CD14-positive monocyte (primary cell): Measurements from ENCODE around the gene THBS2. TPM values are rescaled to one million over a fixed set of nuclear protein-coding genes. Genes with fewer than 3 reads are reported as not detected.

ENCODE experiments used
- DNase-seq, 3 donors: peaks; one replicate each; pipeline ENCODE4 v3.0.0-alpha.2; 2011 to 2022
- H2AFZ ChIP-seq: 2 replicates; pipeline ENCODE4 v1.6.0; 2012; ENCODE audit warnings: mild to moderate bottlenecking, low read depth, low read length, inconsistent platforms; ENCODE audit not compliant: insufficient read depth, poor library complexity, severe bottlenecking
- H3K27ac ChIP-seq, 2 donors: 1 replicate in 1 of 2; 2 replicates in 1 of 2; pipeline ENCODE4 v1.5.1; 2012 to 2013; ENCODE audit warnings: low read length in 2 of 2, control low read depth in 1 of 2, inconsistent platforms in 1 of 2, low read depth in 1 of 2, mild to moderate bottlenecking in 1 of 2
- H3K27me3 ChIP-seq, 2 donors: one replicate each; pipeline versions ENCODE4 v1.6.0 to v1.6.1; 2011 to 2013; ENCODE audit warnings: low read length in 2 of 2; ENCODE audit not compliant: control insufficient read depth in 2 of 2, insufficient read depth in 2 of 2
- H3K36me3 ChIP-seq, 2 donors: replicated peaks in 1 of 2; 1 replicate in 1 of 2; 2 replicates in 1 of 2; pipeline versions ENCODE4 v1.5.1 to v1.6.1; 2012 to 2013; ENCODE audit warnings: low read length in 2 of 2, control low read depth in 1 of 2, inconsistent platforms in 1 of 2, mild to moderate bottlenecking in 1 of 2; ENCODE audit not compliant: insufficient read depth in 2 of 2, control insufficient read depth in 1 of 2
- H3K4me1 ChIP-seq, 2 donors: 1 replicate in 1 of 2; 2 replicates in 1 of 2; pipeline versions ENCODE4 v1.5.1 to v1.6.1; 2012 to 2013; ENCODE audit warnings: low read length in 2 of 2, control low read depth in 1 of 2, inconsistent platforms in 1 of 2, mild to moderate bottlenecking in 1 of 2, moderate library complexity in 1 of 2; ENCODE audit not compliant: insufficient read depth in 2 of 2, control insufficient read depth in 1 of 2
- H3K4me2 ChIP-seq: replicated peaks from 2 replicates; pipeline ENCODE3; 2012; ENCODE audit warnings: low read length, moderate library complexity, mild to moderate bottlenecking; ENCODE audit not compliant: poor library complexity, severe bottlenecking; ENCODE audit errors: extremely low read depth
- H3K4me3 ChIP-seq, 3 experiments: fragments of 200-600 bp in 1 of 3; sonication (generic) in 1 of 3; replicated peaks in 1 of 3; 1 replicate in 2 of 3; 2 replicates in 1 of 3; pipeline ENCODE4 v1.5.1; 2011 to 2013; ENCODE audit warnings: low read length in 3 of 3, mild to moderate bottlenecking in 3 of 3, control low read depth in 2 of 3, low read depth in 2 of 3, inconsistent platforms in 1 of 3, moderate library complexity in 1 of 3
- H3K79me2 ChIP-seq: 2 replicates; pipeline ENCODE4 v1.6.0; 2012; ENCODE audit warnings: mild to moderate bottlenecking, control low read depth, inconsistent platforms, low read length, moderate library complexity; ENCODE audit not compliant: insufficient read depth
- H3K9ac ChIP-seq: 2 replicates; pipeline ENCODE4 v1.6.0; 2017; ENCODE audit warnings: low read length, mild to moderate bottlenecking; ENCODE audit not compliant: insufficient read depth, poor library complexity, severe bottlenecking
- H3K9me3 ChIP-seq, 2 donors: replicated peaks in 1 of 2; 1 replicate in 1 of 2; 2 replicates in 1 of 2; pipeline versions ENCODE4 v1.5.1 to v1.6.1; 2012 to 2013; ENCODE audit warnings: low read length in 2 of 2, control low read depth in 1 of 2; ENCODE audit not compliant: control insufficient read depth in 1 of 2, insufficient read depth in 1 of 2
- H4K20me1 ChIP-seq: 2 replicates; pipeline ENCODE4 v1.6.0; 2012; ENCODE audit warnings: mild to moderate bottlenecking, low read length, control low read depth, moderate library complexity; ENCODE audit not compliant: insufficient read depth
- H3K27ac Mint-ChIP-seq, 7 donors: one replicate each; pipeline ENCODE4 v1.8.0; 2020; ENCODE audit warnings: mild to moderate bottlenecking in 7 of 7, mixed read lengths in 7 of 7, moderate library complexity in 6 of 7, inconsistent platforms in 2 of 7
- H3K27me3 Mint-ChIP-seq, 3 donors: one replicate each; pipeline ENCODE4 v1.8.0; 2021 to 2022; ENCODE audit warnings: low read depth in 3 of 3, mild to moderate bottlenecking in 3 of 3, mixed read lengths in 3 of 3, moderate library complexity in 3 of 3, inconsistent platforms in 1 of 3
- H3K36me3 Mint-ChIP-seq, 2 donors: one replicate each; pipeline ENCODE4 v1.8.0; 2020; ENCODE audit warnings: mixed read lengths in 2 of 2, inconsistent platforms in 1 of 2, mild to moderate bottlenecking in 1 of 2
- H3K4me1 Mint-ChIP-seq: one replicate; pipeline ENCODE4 v1.8.0; 2020; ENCODE audit warnings: mild to moderate bottlenecking, mixed read lengths
- H3K4me3 Mint-ChIP-seq, 2 donors: one replicate each; pipeline ENCODE4 v1.8.0; 2020; ENCODE audit warnings: mild to moderate bottlenecking in 2 of 2, mixed read lengths in 2 of 2, moderate library complexity in 1 of 2
- H3K9me3 Mint-ChIP-seq, 7 donors: one replicate each; pipeline ENCODE4 v1.8.0; 2020 to 2022; ENCODE audit warnings: mixed read lengths in 7 of 7, mild to moderate bottlenecking in 6 of 7, moderate library complexity in 6 of 7, inconsistent platforms in 2 of 7
- WGBS: methylation state at CpG from one replicate; pipeline ENCODE4 v1.1.5; 2013; ENCODE audit warnings: missing lambda C conversion rate; ENCODE audit not compliant: insufficient coverage; 5-methylcytosine and 5-hydroxymethylcytosine counted together
- intact Hi-C, 2 donors: fragments of 100-400 bp; cut with micrococcal nuclease; formaldehyde crosslinking; loops; one replicate each; pipeline versions ENCODE4 v1.15.0 to v1.15.1; 2023
- polyA plus RNA-seq, 3 donors: library from polyadenylated mRNA; depleted of rRNA in 1 of 3; unstranded in 2 of 3; stranded (reverse) in 1 of 3; fragments of 300-500 nt in 2 of 3; fragments of >200 nt in 1 of 3; fragmentation: Illumina TruSeq in 2 of 3; gene quantifications; 1 replicate in 2 of 3; 2 replicates in 1 of 3; pipeline ENCODE4 v1.2.3, GENCODE V29; 2012 to 2021
- TF ChIP-seq, protein P1 (sequence below): fragments of 200-600 bp; IDR thresholded peaks from one replicate; pipeline ENCODE4 v1.8.0; 2022; ENCODE audit warnings: antibody characterized with exemption, mild to moderate bottlenecking

Gene THBS2
- polyA plus RNA-seq, 3 donors, result 0.01 to 0.03 TPM; not detected in 1

DNA sequence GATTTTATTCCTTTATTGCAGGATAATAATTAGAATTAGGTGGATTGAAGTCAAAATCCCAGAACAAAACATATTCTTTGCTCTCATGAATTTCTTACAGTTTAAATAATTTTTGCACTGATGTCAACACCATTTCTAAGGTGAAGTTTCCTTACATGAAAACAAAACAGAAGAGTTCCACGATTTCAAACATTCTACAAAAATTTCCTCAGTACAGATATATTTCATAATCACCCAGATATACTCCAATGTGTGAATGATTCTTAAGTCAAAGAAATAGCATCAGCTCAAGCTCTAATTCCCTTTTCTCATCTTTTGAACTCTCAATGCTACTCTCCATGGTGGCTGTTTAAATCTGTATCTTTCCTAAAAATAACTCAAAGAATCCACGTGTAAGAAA lies 39.5 kb upstream of the THBS2 start:
- Mint-ChIP-seq H3K4me1 (peaks cover 59% of the 10 kb centered on the region), H3K27me3 (peaks cover 0 to 2% (median 0%) of the 10 kb centered on the region in 3 donors), H3K4me3 (no peak overlapping the region), H3K27ac (peak overlapping the region; percentile 89 to 98 (median 95)), H3K36me3 (peaks cover 0 to 2% of the 10 kb centered on the region in 2 donors), H3K9me3 (peaks cover 3 to 20% (median 7%) of the 10 kb centered on the region in 7 donors)
- TF ChIP-seq, protein P1, sequence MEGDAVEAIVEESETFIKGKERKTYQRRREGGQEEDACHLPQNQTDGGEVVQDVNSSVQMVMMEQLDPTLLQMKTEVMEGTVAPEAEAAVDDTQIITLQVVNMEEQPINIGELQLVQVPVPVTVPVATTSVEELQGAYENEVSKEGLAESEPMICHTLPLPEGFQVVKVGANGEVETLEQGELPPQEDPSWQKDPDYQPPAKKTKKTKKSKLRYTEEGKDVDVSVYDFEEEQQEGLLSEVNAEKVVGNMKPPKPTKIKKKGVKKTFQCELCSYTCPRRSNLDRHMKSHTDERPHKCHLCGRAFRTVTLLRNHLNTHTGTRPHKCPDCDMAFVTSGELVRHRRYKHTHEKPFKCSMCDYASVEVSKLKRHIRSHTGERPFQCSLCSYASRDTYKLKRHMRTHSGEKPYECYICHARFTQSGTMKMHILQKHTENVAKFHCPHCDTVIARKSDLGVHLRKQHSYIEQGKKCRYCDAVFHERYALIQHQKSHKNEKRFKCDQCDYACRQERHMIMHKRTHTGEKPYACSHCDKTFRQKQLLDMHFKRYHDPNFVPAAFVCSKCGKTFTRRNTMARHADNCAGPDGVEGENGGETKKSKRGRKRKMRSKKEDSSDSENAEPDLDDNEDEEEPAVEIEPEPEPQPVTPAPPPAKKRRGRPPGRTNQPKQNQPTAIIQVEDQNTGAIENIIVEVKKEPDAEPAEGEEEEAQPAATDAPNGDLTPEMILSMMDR, result no peak
- H3K4me2 ChIP-seq, result peak overlapping the region; percentile 39
- H3K27me3 ChIP-seq, result no peaks in the 10 kb centered on the region
- no peaks in the 10 kb centered on the region for H4K20me1 ChIP-seq
- no CpG with 5 or more reads among the region's 2 CpGs for WGBS
- H3K4me1 ChIP-seq, result peaks cover 57% of the 10 kb centered on the region in 2 donors
- peak overlapping the region in 1 of 2 donors; percentile 88 for H3K27ac ChIP-seq
- intact Hi-C loops, result loop anchor here in 1 of 2 donors (5.0 kb wide), 1 partner anchor 81 kb away; no protein-coding TSS in a partner anchor
- peak overlapping the region in 1 of 3 experiments; percentile 19 for H3K4me3 ChIP-seq
- H3K79me2 ChIP-seq, result no peaks in the 10 kb centered on the region
- peaks cover 0 to 4% of the 10 kb centered on the region in 2 donors for H3K9me3 ChIP-seq
- no peak overlapping the region for H2AFZ ChIP-seq
- DNase-seq, result peak in 1 of 3 donors; percentile 45
- H3K36me3 ChIP-seq, result no peaks in the 10 kb centered on the region
- H3K9ac ChIP-seq, result no peak overlapping the region

DNA sequence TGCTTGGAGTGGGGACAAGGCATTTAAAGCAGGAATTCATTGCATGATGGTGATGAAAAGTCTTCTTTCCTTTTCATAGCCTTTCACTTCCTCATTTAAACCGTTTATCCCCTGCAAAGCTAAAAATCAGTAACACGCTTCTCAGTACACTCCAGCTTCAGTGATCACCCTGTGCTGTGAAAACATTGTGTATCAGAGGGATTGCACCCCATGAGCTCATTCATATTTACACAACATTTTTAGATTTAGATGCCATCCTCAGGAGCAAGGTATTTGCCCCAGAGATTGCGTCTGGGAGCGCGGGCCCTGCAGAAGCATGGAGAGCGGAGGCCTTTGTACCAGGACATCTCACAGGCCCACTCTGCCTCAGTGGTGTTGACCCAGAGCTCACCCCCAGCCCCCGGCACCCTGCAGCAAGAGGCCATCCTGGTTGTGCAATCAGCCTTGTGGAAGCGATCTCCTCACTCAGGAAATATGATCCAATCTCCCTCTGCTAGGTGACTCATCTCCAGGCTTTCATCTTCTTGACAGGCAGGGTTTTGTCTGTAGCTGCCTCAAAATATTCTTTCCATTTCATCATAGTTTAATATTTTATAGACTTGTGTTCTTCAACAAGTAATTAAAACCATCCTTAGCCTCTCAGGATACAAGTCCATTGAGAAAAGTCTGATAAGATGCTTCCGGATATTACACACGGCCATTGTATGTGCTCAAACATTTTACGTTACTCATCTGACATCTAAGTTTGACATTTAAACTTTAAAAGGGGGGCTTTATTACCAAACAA lies 38.9 kb upstream of the THBS2 start:
- intact Hi-C loops, result loop anchor here in 1 of 2 donors (5.0 kb wide), 1 partner anchor 80 kb away; no protein-coding TSS in a partner anchor
- peaks cover 0 to 2% of the 10 kb centered on the region in 2 donors for H3K36me3 Mint-ChIP-seq
- Histone ChIP-seq H3K27ac (peak overlapping the region; percentile 76 to 88), H3K9ac (peak overlapping the region; percentile 24), H2AFZ (peak overlapping the region; percentile 31), H3K27me3 (no peaks in the 10 kb centered on the region), H3K4me3 (peak overlapping the region in 1 of 3 experiments; percentile 37), H3K9me3 (no peaks in the 10 kb centered on the region), H3K4me2 (peak overlapping the region; percentile 39), H3K4me1 (peaks cover 58 to 63% of the 10 kb centered on the region in 2 donors), H3K79me2 (no peaks in the 10 kb centered on the region), H3K36me3 (no peaks in the 10 kb centered on the region), H4K20me1 (no peaks in the 10 kb centered on the region)
- peaks cover 0 to 15% (median 4%) of the 10 kb centered on the region in 7 donors for H3K9me3 Mint-ChIP-seq
- peak overlapping the region in 1 of 2 donors; percentile 67 for H3K4me3 Mint-ChIP-seq
- peak; percentile 77 to 93 (median 88) for DNase-seq
- TF ChIP-seq, protein P1, result no peak
- H3K27me3 Mint-ChIP-seq, result peaks cover 0 to 3% (median 2%) of the 10 kb centered on the region in 3 donors
- WGBS, result 56% methylated on average over 5 of the region's 11 CpGs
- peaks cover 62% of the 10 kb centered on the region for H3K4me1 Mint-ChIP-seq
- peak overlapping the region; percentile 89 to 98 (median 95) for H3K27ac Mint-ChIP-seq
